EL (cell line): ENCODE results near the gene RHOU.
"Not testable (repeated sequence)": the region's sequence is repeated elsewhere in the genome, so short reads cannot be mapped to it uniquely, and the experiment has no call there.

Experiments
- DNase-seq: peaks from one replicate; pipeline ENCODE4 v3.0.0-alpha.2; 2016

The RHOU gene

GRCh38 chr1:228763561-228763960, 28.3 kb downstream of the RHOU start:
- DNase-seq = no peak

- DNase-seq = no peak
These were observed 30.1 kb downstream of the RHOU start for GRCh38 chr1:228765168-228765946.

- no peak for DNase-seq
These were observed 31.5 kb downstream of the RHOU start for GRCh38 chr1:228766788-228767187.

- no peak for DNase-seq
These were observed 32.5 kb downstream of the RHOU start for GRCh38 chr1:228767636-228768354.

GRCh38 chr1:228768355-228769000, 33.2 kb downstream of the RHOU start:
- DNase-seq = no peak

- DNase-seq = no peak
These were observed 35.5 kb downstream of the RHOU start for GRCh38 chr1:228770779-228771223.

- DNase-seq = no peak
These were observed 37.4 kb downstream of the RHOU start for GRCh38 chr1:228772516-228773212.

GRCh38 chr1:228775946-228776345, 40.7 kb downstream of the RHOU start:
- DNase-seq = not testable (repeated sequence)

GRCh38 chr1:228776449-228776848, 41.2 kb downstream of the RHOU start:
- DNase-seq = no peak

GRCh38 chr1:228777236-228777635, 42.0 kb downstream of the RHOU start:
- DNase-seq = no peak

GRCh38 chr1:228778026-228778425, 42.7 kb downstream of the RHOU start:
- no peak for DNase-seq

- no peak for DNase-seq
These were observed 43.2 kb downstream of the RHOU start for GRCh38 chr1:228778466-228778865.

- DNase-seq = no peak
These were observed 43.7 kb downstream of the RHOU start for GRCh38 chr1:228778961-228779360.

GRCh38 chr1:228781161-228781808, 46.0 kb downstream of the RHOU start:
- peak; percentile 38 for DNase-seq

- DNase-seq = no peak
These were observed 46.8 kb downstream of the RHOU start for GRCh38 chr1:228781809-228782661.

GRCh38 chr1:228782662-228783417, 47.6 kb downstream of the RHOU start:
- no peak for DNase-seq

- no peak for DNase-seq
These were observed 48.2 kb downstream of the RHOU start for GRCh38 chr1:228783418-228784040.

GRCh38 chr1:228784181-228784580, 48.9 kb downstream of the RHOU start:
- no peak for DNase-seq

- DNase-seq = no peak
These were observed 50.4 kb downstream of the RHOU start for GRCh38 chr1:228785366-228786330.
